H9 (cell line): ENCODE data around the gene CMAS. TPM values are rescaled to one million over a fixed set of nuclear protein-coding genes. Genes with fewer than 3 reads are reported as not detected.

Source experiments
- DNase-seq: peaks from one replicate; pipeline ENCODE4 v3.0.0-alpha.2; 2017
- H2AFZ ChIP-seq: one replicate; pipeline ENCODE4 v1.6.1; 2013; ENCODE audit warnings: mild to moderate bottlenecking, low read length, control low read depth, moderate library complexity
- H2AK5ac ChIP-seq: 2 replicates; pipeline ENCODE4 v1.6.1; 2013; ENCODE audit warnings: low read length, control low read depth, mixed read lengths; ENCODE audit not compliant: insufficient read length
- H2BK120ac ChIP-seq: one replicate; pipeline ENCODE4 v1.6.1; 2013; ENCODE audit warnings: low read depth, mild to moderate bottlenecking, low read length, control low read depth, inconsistent platforms; ENCODE audit not compliant: poor library complexity, severe bottlenecking
- H2BK12ac ChIP-seq: 2 replicates; pipeline ENCODE4 v1.6.1; 2013; ENCODE audit warnings: low read length, control low read depth, mixed read lengths, low read depth; ENCODE audit not compliant: insufficient read length
- H2BK15ac ChIP-seq: 2 replicates; pipeline ENCODE4 v1.6.1; 2013; ENCODE audit warnings: low read depth, low read length, control low read depth
- H2BK20ac ChIP-seq: one replicate; pipeline ENCODE4 v1.6.1; 2013; ENCODE audit warnings: low read depth, mild to moderate bottlenecking, low read length, control low read depth, inconsistent platforms; ENCODE audit not compliant: poor library complexity, severe bottlenecking
- H2BK5ac ChIP-seq: 2 replicates; pipeline ENCODE4 v1.6.1; 2013; ENCODE audit warnings: low read length, control low read depth, mixed read lengths; ENCODE audit not compliant: insufficient read length
- H3K14ac ChIP-seq: 2 replicates; pipeline ENCODE4 v1.6.1; 2013; ENCODE audit warnings: low read length, control low read depth; ENCODE audit not compliant: insufficient read depth
- H3K18ac ChIP-seq: 2 replicates; pipeline ENCODE4 v1.6.1; 2013; ENCODE audit warnings: low read depth, mild to moderate bottlenecking, mixed read lengths, low read length, control low read depth; ENCODE audit not compliant: insufficient read length
- H3K23ac ChIP-seq: 2 replicates; pipeline ENCODE4 v1.6.1; 2013; ENCODE audit warnings: low read length, control low read depth, mixed read lengths, low read depth; ENCODE audit not compliant: insufficient read length
- H3K23me2 ChIP-seq: 2 replicates; pipeline ENCODE4 v1.6.1; 2013; ENCODE audit warnings: low read depth, mild to moderate bottlenecking, mixed read lengths, low read length, control low read depth; ENCODE audit not compliant: insufficient read length, poor library complexity, severe bottlenecking
- H3K27ac ChIP-seq: 2 replicates; pipeline ENCODE4 v1.5.1; 2013; ENCODE audit warnings: low read length, control low read depth, mixed read lengths, low read depth; ENCODE audit not compliant: insufficient read length
- H3K27me3 ChIP-seq: 2 replicates; pipeline ENCODE4 v1.6.1; 2013; ENCODE audit warnings: low read length, control low read depth, inconsistent platforms; ENCODE audit not compliant: insufficient read depth
- H3K4ac ChIP-seq: 2 replicates; pipeline ENCODE4 v1.6.1; 2013; ENCODE audit warnings: low read depth, mild to moderate bottlenecking, control low read depth, inconsistent platforms, low read length, moderate library complexity
- H3K4me1 ChIP-seq: 2 replicates; pipeline ENCODE4 v1.6.1; 2013; ENCODE audit warnings: low read length, control low read depth, inconsistent platforms; ENCODE audit not compliant: insufficient read depth
- H3K4me2 ChIP-seq: 2 replicates; pipeline ENCODE4 v1.6.1; 2013; ENCODE audit warnings: low read length, control low read depth, mixed read lengths; ENCODE audit not compliant: insufficient read length, insufficient read depth
- H3K56ac ChIP-seq: 2 replicates; pipeline ENCODE4 v1.6.1; 2013; ENCODE audit warnings: low read depth, mild to moderate bottlenecking, mixed read lengths, low read length, control low read depth; ENCODE audit not compliant: insufficient read length
- H3K79me1 ChIP-seq: 2 replicates; pipeline ENCODE4 v1.6.1; 2013; ENCODE audit warnings: low read depth, mild to moderate bottlenecking, moderate library complexity, low read length, control low read depth, inconsistent platforms; ENCODE audit not compliant: insufficient read depth, poor library complexity, severe bottlenecking
- H3K79me2 ChIP-seq: 2 replicates; pipeline ENCODE4 v1.6.1; 2013; ENCODE audit warnings: low read length, control low read depth, inconsistent platforms; ENCODE audit not compliant: insufficient read depth
- H3K9ac ChIP-seq: 2 replicates; pipeline ENCODE4 v1.6.1; 2013; ENCODE audit warnings: low read length, control low read depth, mixed read lengths; ENCODE audit not compliant: insufficient read length; ENCODE audit errors: extremely low read depth
- H3K9me3 ChIP-seq: one replicate; pipeline ENCODE4 v1.6.1; 2013; ENCODE audit warnings: low read depth, low read length, inconsistent platforms; ENCODE audit not compliant: control insufficient read depth
- H3T11ph ChIP-seq: one replicate; pipeline ENCODE4 v1.6.1; 2013; ENCODE audit warnings: mild to moderate bottlenecking, low read length, control low read depth, inconsistent platforms
- H4K20me1 ChIP-seq: one replicate; pipeline ENCODE4 v1.6.1; 2013; ENCODE audit not compliant: control insufficient read depth, insufficient read length, insufficient read depth
- H4K5ac ChIP-seq: 2 replicates; pipeline ENCODE4 v1.6.1; 2013; ENCODE audit warnings: low read depth, mild to moderate bottlenecking, mixed read lengths, low read length, control low read depth; ENCODE audit not compliant: insufficient read length
- H4K8ac ChIP-seq: replicated peaks from 2 replicates; pipeline ENCODE4 v1.6.1; 2013; ENCODE audit warnings: low read length, control low read depth, mixed read lengths, low read depth; ENCODE audit not compliant: insufficient read length
- H4K91ac ChIP-seq: 2 replicates; pipeline ENCODE4 v1.6.1; 2013; ENCODE audit warnings: low read depth, mild to moderate bottlenecking, moderate library complexity, mixed read lengths, low read length, control low read depth; ENCODE audit not compliant: insufficient read length
- H3K27ac Mint-ChIP-seq, 3 experiments: 2 replicates in 2 of 3; 3 replicates in 1 of 3; pipeline ENCODE4 v1.8.0; 2020 to 2021; ENCODE audit warnings: mixed read lengths in 3 of 3, mild to moderate bottlenecking in 1 of 3, moderate library complexity in 1 of 3
- H3K27me3 Mint-ChIP-seq: 2 replicates; pipeline ENCODE4 v1.8.0; 2021; ENCODE audit warnings: low read depth, mild to moderate bottlenecking, moderate library complexity, mixed read lengths
- H3K36me3 Mint-ChIP-seq, 3 experiments: 2 replicates in 2 of 3; 3 replicates in 1 of 3; pipeline ENCODE4 v1.8.0; 2020 to 2021; ENCODE audit warnings: low read depth in 3 of 3, mixed read lengths in 3 of 3; ENCODE audit not compliant: insufficient read depth in 1 of 3
- H3K4me1 Mint-ChIP-seq, 2 experiments: 2 replicates each; pipeline ENCODE4 v1.8.0; 2020; ENCODE audit warnings: mixed read lengths in 2 of 2
- H3K4me3 Mint-ChIP-seq, 2 experiments: 2 replicates in 1 of 2; 3 replicates in 1 of 2; pipeline ENCODE4 v1.8.0; 2020 to 2021; ENCODE audit warnings: mild to moderate bottlenecking in 2 of 2, mixed read lengths in 2 of 2, moderate library complexity in 1 of 2
- H3K9me3 Mint-ChIP-seq, 2 experiments: 2 replicates in 1 of 2; 3 replicates in 1 of 2; pipeline ENCODE4 v1.8.0; 2020; ENCODE audit warnings: mild to moderate bottlenecking in 2 of 2, mixed read lengths in 2 of 2, moderate library complexity in 1 of 2
- WGBS: extraction: QIAGEN DNeasy Blood & Tissue Kit; methylation state at CpG from one replicate; pipeline ENCODE4 v1.1.7; 2013; ENCODE audit warnings: missing lambda C conversion rate, low lambda C conversion rate, mixed read lengths; ENCODE audit not compliant: insufficient read length; ENCODE audit errors: extremely low coverage; 5-methylcytosine and 5-hydroxymethylcytosine counted together
- total RNA-seq: library from RNA; stranded (reverse); gene quantifications from 2 replicates; pipeline ENCODE4 v1.2.1, GENCODE V29; 2021
- TF ChIP-seq, protein P1 (sequence below): fragments of 200-600 bp; sonication (generic); conservative IDR thresholded peaks from 3 replicates; pipeline ENCODE4 v1.8.0; 2021; ENCODE audit warnings: antibody characterized with exemption, mild to moderate bottlenecking

CMAS gene
- total RNA-seq, 1 experiment from 2014 or later, result 47.4 TPM

DNA sequence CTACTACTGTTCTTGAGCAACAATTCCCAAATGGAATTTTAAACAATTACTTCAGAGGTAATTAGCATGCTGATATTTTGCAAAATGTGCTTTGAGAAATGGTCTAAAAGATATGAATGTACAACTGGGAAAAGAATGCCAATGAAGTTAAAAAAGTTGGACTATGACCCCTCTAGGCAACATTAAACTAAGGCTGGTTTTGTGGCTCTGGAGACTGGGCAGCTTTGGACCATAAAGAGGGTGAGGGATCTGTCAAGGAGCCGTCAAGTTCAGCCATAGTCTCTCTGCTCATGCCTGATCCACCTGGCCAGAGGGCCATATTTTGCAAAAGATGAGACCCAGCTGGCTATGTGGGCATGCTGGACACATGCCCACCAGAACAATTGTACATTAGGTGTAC is 38.8 kb downstream of the CMAS start:
- Histone ChIP-seq H3K56ac (no peak overlapping the region), H3K23me2 (no peaks in the 10 kb centered on the region), H2BK120ac (no peak overlapping the region), H3K18ac (no peak overlapping the region), H4K91ac (no peak overlapping the region), H3K4me1 (no peaks in the 10 kb centered on the region), H2BK5ac (no peak overlapping the region), H3K27me3 (no peaks in the 10 kb centered on the region), H3K23ac (no peak overlapping the region), H2BK15ac (no peak overlapping the region), H2AFZ (no peak overlapping the region), H4K5ac (no peak overlapping the region), H3K79me2 (no peaks in the 10 kb centered on the region), H3K4me2 (no peak overlapping the region), H2BK12ac (no peak overlapping the region), H3K9ac (no peak overlapping the region), H4K20me1 (no peaks in the 10 kb centered on the region), H3K14ac (no peak overlapping the region), H3K9me3 (no peaks in the 10 kb centered on the region), H3K4ac (no peak overlapping the region), H3T11ph (no peak overlapping the region), H2AK5ac (no peak overlapping the region), H3K79me1 (no peaks in the 10 kb centered on the region), H2BK20ac (no peak overlapping the region), H3K27ac (no peak overlapping the region), H4K8ac (no peak overlapping the region)
- Mint-ChIP-seq H3K4me1 (peaks cover 8 to 9% of the 10 kb centered on the region in 2 experiments), H3K36me3 (no peaks in the 10 kb centered on the region; a peak in 1 of 7 replicates), H3K4me3 (no peak overlapping the region), H3K27me3 (no peaks in the 10 kb centered on the region), H3K27ac (no peak overlapping the region), H3K9me3 (no peaks in the 10 kb centered on the region)
- WGBS, result no CpG with 5 or more reads among the region's 1 CpG
- no peak for DNase-seq
- TF ChIP-seq, protein P1, sequence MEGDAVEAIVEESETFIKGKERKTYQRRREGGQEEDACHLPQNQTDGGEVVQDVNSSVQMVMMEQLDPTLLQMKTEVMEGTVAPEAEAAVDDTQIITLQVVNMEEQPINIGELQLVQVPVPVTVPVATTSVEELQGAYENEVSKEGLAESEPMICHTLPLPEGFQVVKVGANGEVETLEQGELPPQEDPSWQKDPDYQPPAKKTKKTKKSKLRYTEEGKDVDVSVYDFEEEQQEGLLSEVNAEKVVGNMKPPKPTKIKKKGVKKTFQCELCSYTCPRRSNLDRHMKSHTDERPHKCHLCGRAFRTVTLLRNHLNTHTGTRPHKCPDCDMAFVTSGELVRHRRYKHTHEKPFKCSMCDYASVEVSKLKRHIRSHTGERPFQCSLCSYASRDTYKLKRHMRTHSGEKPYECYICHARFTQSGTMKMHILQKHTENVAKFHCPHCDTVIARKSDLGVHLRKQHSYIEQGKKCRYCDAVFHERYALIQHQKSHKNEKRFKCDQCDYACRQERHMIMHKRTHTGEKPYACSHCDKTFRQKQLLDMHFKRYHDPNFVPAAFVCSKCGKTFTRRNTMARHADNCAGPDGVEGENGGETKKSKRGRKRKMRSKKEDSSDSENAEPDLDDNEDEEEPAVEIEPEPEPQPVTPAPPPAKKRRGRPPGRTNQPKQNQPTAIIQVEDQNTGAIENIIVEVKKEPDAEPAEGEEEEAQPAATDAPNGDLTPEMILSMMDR, result no peak
